Panc1 (cell line): ENCODE measurements around the gene GCC2. TPM values are rescaled to one million over a fixed set of nuclear protein-coding genes. Genes with fewer than 3 reads are reported as not detected.
"Not testable (repeated sequence)": the region's sequence is repeated elsewhere in the genome, so short reads cannot be mapped to it uniquely, and the experiment has no call there.

ENCODE experiments used
- ATAC-seq: fragments of 200-7000 bp; cut with Tn5 transposase; 2 replicates; pipeline ENCODE4 v1.9.1; 2020; ENCODE audit warnings: mild to moderate bottlenecking, moderate library complexity
- BruUV-seq: library from RNA; stranded (reverse); fragments of 400-500 nt; replicated peaks from 2 replicates; lab custom pipeline; 2021; lab: Mats Ljungman, UMichigan
- CTCF ChIA-PET: fragments of 300-600 bp; sonication (Branson Sonifier 250); formaldehyde crosslinking; loops from one replicate; lab custom pipeline; 2022; ENCODE audit warnings: antibody characterized with exemption; lab: Charles Lee
- POLR2A ChIA-PET: fragments of 300-600 bp; sonication (Branson Sonifier 250); formaldehyde crosslinking; loops from one replicate; lab custom pipeline; 2022; ENCODE audit warnings: antibody characterized with exemption; lab: Charles Lee
- DNase-seq: peaks from one replicate; pipeline ENCODE4 v3.0.0-alpha.2; 2010; ENCODE audit warnings: low read depth, low spot score
- H3K27ac ChIP-seq: 2 replicates; pipeline ENCODE4 v1.5.1; 2011; ENCODE audit warnings: mild to moderate bottlenecking, low read length, inconsistent platforms
- H3K27me3 ChIP-seq: fragments of 200-500 bp; sonication (Bioruptor generic); 2 replicates; pipeline ENCODE4 v1.6.0; 2014; ENCODE audit warnings: low read length, inconsistent platforms; ENCODE audit not compliant: control insufficient read depth, insufficient read depth
- H3K36me3 ChIP-seq: fragments of 200-500 bp; sonication (Bioruptor generic); 2 replicates; pipeline ENCODE4 v1.5.1; 2014; ENCODE audit warnings: inconsistent platforms, mild to moderate bottlenecking, low read length, moderate library complexity; ENCODE audit not compliant: control insufficient read depth, insufficient read depth
- H3K4me1 ChIP-seq: 2 replicates; pipeline ENCODE4 v1.5.1; 2011; ENCODE audit warnings: inconsistent platforms, mild to moderate bottlenecking, low read length, moderate library complexity; ENCODE audit not compliant: control insufficient read depth, insufficient read depth
- H3K4me3 ChIP-seq, 2 experiments: 2 replicates each; pipeline ENCODE4 v1.5.1; 2011 to 2012; ENCODE audit warnings: low read depth in 2 of 2, low read length in 2 of 2, mild to moderate bottlenecking in 2 of 2, inconsistent platforms in 1 of 2, moderate library complexity in 1 of 2
- H3K9me3 ChIP-seq: fragments of 200-500 bp; sonication (Bioruptor generic); 2 replicates; pipeline ENCODE4 v1.5.1; 2014; ENCODE audit warnings: low read depth, mild to moderate bottlenecking, inconsistent platforms, low read length, moderate library complexity; ENCODE audit not compliant: control insufficient read depth, insufficient read depth
- CTCF ChIP-seq: fragments of 450-650 bp; IDR thresholded peaks from 2 replicates; pipeline ENCODE4 v1.5.1; 2017; ENCODE audit warnings: mild to moderate bottlenecking
- POLR2AphosphoS5 ChIP-seq: IDR thresholded peaks from 2 replicates; pipeline ENCODE4 v1.6.1; 2012; ENCODE audit warnings: mild to moderate bottlenecking, low read depth, low read length, moderate library complexity
- SIN3A ChIP-seq: IDR thresholded peaks from 2 replicates; pipeline ENCODE4 v1.6.1; 2012; ENCODE audit warnings: low read depth, mild to moderate bottlenecking, low read length, moderate library complexity, borderline replicate concordance; ENCODE audit not compliant: insufficient read depth
- TCF7L2 ChIP-seq: IDR thresholded peaks from 2 replicates; pipeline ENCODE4 v1.6.1; 2011; ENCODE audit warnings: mild to moderate bottlenecking, low read depth, low read length, inconsistent platforms
- in situ Hi-C: cut with HindIII; loops from 2 replicates; pipeline ENCODE4 v1.10.0; 2016; ENCODE audit warnings: low sequenced_read_pairs, low pct_unique_long_range_greater_than_20kb
- intact Hi-C: fragments of 100-400 bp; cut with micrococcal nuclease; formaldehyde crosslinking; loops from one replicate; pipeline ENCODE4 v1.10.0; 2022; ENCODE audit not compliant: unreplicated experiment
- total RNA-seq: library from RNA; stranded (reverse); gene quantifications from one replicate; pipeline ENCODE4 v1.2.1, GENCODE V29; 2021; ENCODE audit not compliant: unreplicated experiment
- TF ChIP-seq, protein P1 (sequence below), 2 experiments: IDR thresholded peaks; 2 replicates each; pipeline ENCODE4 v1.6.1; 2011 to 2012; ENCODE audit warnings: low read depth in 2 of 2, control low read depth in 1 of 2, low read length in 1 of 2, mild to moderate bottlenecking in 1 of 2, moderate library complexity in 1 of 2; ENCODE audit not compliant: insufficient read depth in 1 of 2

The GCC2 gene
- total RNA-seq, 1 experiment from 2014 or later, result 23.4 TPM

- H3K27me3 ChIP-seq, ATAC-seq, CTCF ChIA-PET, H3K4me1 ChIP-seq, H3K27ac ChIP-seq, POLR2A ChIA-PET, H3K36me3 ChIP-seq, in situ Hi-C loops, H3K9me3 ChIP-seq, H3K4me3 ChIP-seq, DNase-seq, BruUV-seq, intact Hi-C loops: not testable (repeated sequence)
Measured at GRCh38 chr2:108524688-108525087, 75.7 kb downstream of the GCC2 start.

DNA sequence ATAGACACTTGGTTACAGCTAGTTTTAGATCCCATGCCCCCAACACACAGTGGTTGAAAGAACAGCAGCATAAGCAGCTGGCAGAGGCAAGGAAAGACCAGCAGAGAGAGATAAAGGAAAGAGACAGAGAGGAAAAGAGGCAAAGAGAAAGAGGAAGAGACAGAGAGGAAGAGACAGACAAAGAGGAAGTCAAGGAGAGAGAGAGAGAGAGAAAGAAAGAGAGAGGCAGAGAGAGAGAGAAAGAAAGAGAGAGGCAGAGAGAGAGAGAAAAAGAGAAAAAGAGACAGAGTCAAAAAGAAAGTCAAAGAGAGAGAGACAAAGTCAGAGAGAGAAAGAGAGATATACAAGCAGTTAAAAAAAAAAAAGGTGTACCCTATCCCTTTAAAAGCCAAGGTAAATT lies 76.3 kb downstream of the GCC2 start:
- intact Hi-C loops, CTCF ChIA-PET, ATAC-seq: not testable (repeated sequence)

DNA sequence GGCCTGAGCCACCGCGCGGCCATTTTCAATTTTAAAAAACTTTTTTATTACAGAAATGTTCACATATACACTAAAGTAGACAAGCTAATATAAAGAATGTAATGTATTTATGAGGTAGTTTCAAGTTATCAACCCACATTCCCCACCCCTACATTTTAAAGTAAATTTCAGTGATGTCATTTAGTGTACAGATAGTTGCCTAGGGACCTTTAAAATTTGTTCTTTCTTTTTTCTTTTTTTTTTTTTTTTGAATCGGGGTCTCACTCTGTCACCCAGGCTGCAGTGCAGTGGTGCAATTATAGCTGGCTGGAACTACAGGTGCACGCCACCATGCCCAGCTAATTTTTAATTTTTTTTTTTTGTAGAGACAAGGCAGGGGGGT lies 82.7 kb downstream of the GCC2 start:
- Histone ChIP-seq H3K9me3 (no peaks in the 10 kb centered on the region), H3K4me1 (peaks cover 28% of the 10 kb centered on the region), H3K36me3 (no peaks in the 10 kb centered on the region), H3K27me3 (no peaks in the 10 kb centered on the region), H3K27ac (peak overlapping the region; percentile 74), H3K4me3 (peak overlapping the region; percentile 29 to 52; a peak in 3 of 4 replicates)
- BruUV-seq, result no TSS peak
- TF ChIP-seq POLR2AphosphoS5, result no peak
- TF ChIP-seq SIN3A, result no peak
- TF ChIP-seq, protein P1, sequence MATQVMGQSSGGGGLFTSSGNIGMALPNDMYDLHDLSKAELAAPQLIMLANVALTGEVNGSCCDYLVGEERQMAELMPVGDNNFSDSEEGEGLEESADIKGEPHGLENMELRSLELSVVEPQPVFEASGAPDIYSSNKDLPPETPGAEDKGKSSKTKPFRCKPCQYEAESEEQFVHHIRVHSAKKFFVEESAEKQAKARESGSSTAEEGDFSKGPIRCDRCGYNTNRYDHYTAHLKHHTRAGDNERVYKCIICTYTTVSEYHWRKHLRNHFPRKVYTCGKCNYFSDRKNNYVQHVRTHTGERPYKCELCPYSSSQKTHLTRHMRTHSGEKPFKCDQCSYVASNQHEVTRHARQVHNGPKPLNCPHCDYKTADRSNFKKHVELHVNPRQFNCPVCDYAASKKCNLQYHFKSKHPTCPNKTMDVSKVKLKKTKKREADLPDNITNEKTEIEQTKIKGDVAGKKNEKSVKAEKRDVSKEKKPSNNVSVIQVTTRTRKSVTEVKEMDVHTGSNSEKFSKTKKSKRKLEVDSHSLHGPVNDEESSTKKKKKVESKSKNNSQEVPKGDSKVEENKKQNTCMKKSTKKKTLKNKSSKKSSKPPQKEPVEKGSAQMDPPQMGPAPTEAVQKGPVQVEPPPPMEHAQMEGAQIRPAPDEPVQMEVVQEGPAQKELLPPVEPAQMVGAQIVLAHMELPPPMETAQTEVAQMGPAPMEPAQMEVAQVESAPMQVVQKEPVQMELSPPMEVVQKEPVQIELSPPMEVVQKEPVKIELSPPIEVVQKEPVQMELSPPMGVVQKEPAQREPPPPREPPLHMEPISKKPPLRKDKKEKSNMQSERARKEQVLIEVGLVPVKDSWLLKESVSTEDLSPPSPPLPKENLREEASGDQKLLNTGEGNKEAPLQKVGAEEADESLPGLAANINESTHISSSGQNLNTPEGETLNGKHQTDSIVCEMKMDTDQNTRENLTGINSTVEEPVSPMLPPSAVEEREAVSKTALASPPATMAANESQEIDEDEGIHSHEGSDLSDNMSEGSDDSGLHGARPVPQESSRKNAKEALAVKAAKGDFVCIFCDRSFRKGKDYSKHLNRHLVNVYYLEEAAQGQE (IDR thresholded peaks at IDR 0.05; ENCODE audit: insufficient read depth in 1 of 2, low read depth in 2 of 2, low read length in 1 of 2), result no peak
- no peak for TF ChIP-seq CTCF
- no peak for TF ChIP-seq TCF7L2
- in situ Hi-C loops, result no loop called here
- POLR2A ChIA-PET, result no interaction called here
- CTCF ChIA-PET, result no interaction called here
- ATAC-seq (no peak), DNase-seq (no peak)
- intact Hi-C loops, result no loop called here

More for the DNA sequence above, 76.3 kb downstream of the GCC2 start:
- BruUV-seq, in situ Hi-C loops, H3K9me3 ChIP-seq, H3K36me3 ChIP-seq, DNase-seq, H3K27me3 ChIP-seq, H3K4me3 ChIP-seq, H3K27ac ChIP-seq, H3K4me1 ChIP-seq, POLR2A ChIA-PET: not testable (repeated sequence)
